Adrenal gland (tissue), 5 donors: Measurements from ENCODE around the gene PRKCI.

Experiments used
- POLR2A ChIP-seq, 2 donors: fragments of 450-650 bp; IDR thresholded peaks; one replicate each; pipeline ENCODE4 v1.6.1; 2017; ENCODE audit warnings: antibody characterized with exemption in 2 of 2, mild to moderate bottlenecking in 2 of 2, moderate library complexity in 1 of 2
- TF ChIP-seq, protein P1 (sequence below), 6 experiments: fragments of 450-650 bp in 4 of 6; fragments of 200-600 bp in 2 of 6; sonication (generic) in 1 of 6; IDR thresholded peaks; 1 replicate in 5 of 6; 2 replicates in 1 of 6; pipeline versions ENCODE4 v1.5.1 to v1.8.0; 2016 to 2021; ENCODE audit warnings: antibody characterized with exemption in 6 of 6, mild to moderate bottlenecking in 2 of 6, moderate library complexity in 1 of 6
- donor health status: DM: no; HTN: no; CAD: no.

DNA sequence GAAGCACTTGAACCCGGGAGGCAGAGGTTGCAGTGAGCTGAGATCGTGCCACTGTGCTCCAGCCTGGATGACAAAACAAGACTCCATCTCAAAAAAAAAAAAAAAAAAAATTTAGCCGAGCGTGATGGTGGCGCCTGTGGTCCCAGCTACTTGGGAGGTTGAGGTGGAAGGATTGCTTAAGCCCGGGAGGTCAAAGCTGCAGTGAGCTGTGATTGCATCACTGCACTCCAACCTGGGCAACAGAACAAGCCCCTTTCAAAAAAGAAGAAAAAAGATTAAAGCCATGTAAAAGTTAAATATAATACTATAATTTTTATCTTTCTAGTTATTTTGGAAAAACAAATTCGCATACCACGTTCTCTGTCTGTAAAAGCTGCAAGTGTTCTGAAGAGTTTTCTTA, 73.4 kb downstream of the PRKCI start:
- TF ChIP-seq, protein P1, sequence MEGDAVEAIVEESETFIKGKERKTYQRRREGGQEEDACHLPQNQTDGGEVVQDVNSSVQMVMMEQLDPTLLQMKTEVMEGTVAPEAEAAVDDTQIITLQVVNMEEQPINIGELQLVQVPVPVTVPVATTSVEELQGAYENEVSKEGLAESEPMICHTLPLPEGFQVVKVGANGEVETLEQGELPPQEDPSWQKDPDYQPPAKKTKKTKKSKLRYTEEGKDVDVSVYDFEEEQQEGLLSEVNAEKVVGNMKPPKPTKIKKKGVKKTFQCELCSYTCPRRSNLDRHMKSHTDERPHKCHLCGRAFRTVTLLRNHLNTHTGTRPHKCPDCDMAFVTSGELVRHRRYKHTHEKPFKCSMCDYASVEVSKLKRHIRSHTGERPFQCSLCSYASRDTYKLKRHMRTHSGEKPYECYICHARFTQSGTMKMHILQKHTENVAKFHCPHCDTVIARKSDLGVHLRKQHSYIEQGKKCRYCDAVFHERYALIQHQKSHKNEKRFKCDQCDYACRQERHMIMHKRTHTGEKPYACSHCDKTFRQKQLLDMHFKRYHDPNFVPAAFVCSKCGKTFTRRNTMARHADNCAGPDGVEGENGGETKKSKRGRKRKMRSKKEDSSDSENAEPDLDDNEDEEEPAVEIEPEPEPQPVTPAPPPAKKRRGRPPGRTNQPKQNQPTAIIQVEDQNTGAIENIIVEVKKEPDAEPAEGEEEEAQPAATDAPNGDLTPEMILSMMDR (IDR thresholded peaks at IDR 0.05): no peak
- TF ChIP-seq POLR2A (IDR thresholded peaks at IDR 0.05): no peak
